Fibroblast of lung (primary cell): Measurements from ENCODE around the gene ESPNL. TPM values are rescaled to one million over a fixed set of nuclear protein-coding genes. Genes with fewer than 3 reads are reported as not detected.

Source experiments
- DNase-seq, 2 donors: peaks; one replicate each; pipeline versions ENCODE4 v3.0.0 to v3.0.0-alpha.2; 2010; ENCODE audit warnings: low read depth in 2 of 2
- H2AFZ ChIP-seq: 2 replicates; pipeline ENCODE4 v1.5.1; 2012; ENCODE audit warnings: low read length, control low read depth, inconsistent platforms
- H3K27ac ChIP-seq: 2 replicates; pipeline ENCODE4 v1.5.1; 2011; ENCODE audit warnings: low read length, control low read depth; ENCODE audit not compliant: insufficient read depth
- H3K27me3 ChIP-seq: 2 replicates; pipeline ENCODE4 v1.5.1; 2011; ENCODE audit warnings: mild to moderate bottlenecking, low read length; ENCODE audit not compliant: control insufficient read depth, insufficient read depth
- H3K36me3 ChIP-seq: 2 replicates; pipeline ENCODE4 v1.5.1; 2011; ENCODE audit warnings: low read length; ENCODE audit not compliant: control insufficient read depth, insufficient read depth
- H3K4me1 ChIP-seq: 2 replicates; pipeline ENCODE4 v1.5.1; 2011; ENCODE audit warnings: low read length; ENCODE audit not compliant: control insufficient read depth, insufficient read depth; ENCODE audit errors: extremely low read depth
- H3K4me2 ChIP-seq: 2 replicates; pipeline ENCODE4 v1.5.1; 2011; ENCODE audit warnings: low read length, control low read depth; ENCODE audit not compliant: insufficient read depth; ENCODE audit errors: extremely low read depth
- H3K4me3 ChIP-seq, 4 experiments: fragments of 200-600 bp in 1 of 4; sonication (generic) in 1 of 4; replicated peaks in 1 of 4; 2 replicates each; pipeline ENCODE4 v1.5.1; 2011 to 2016; ENCODE audit warnings: low read length in 4 of 4, low read depth in 3 of 4, mild to moderate bottlenecking in 3 of 4, control low read depth in 2 of 4, inconsistent platforms in 1 of 4, mixed read lengths in 1 of 4; ENCODE audit not compliant: insufficient read depth in 1 of 4; ENCODE audit errors: control extremely low read depth in 1 of 4
- H3K79me2 ChIP-seq: 2 replicates; pipeline ENCODE4 v1.5.1; 2012; ENCODE audit warnings: mild to moderate bottlenecking, low read length, inconsistent platforms; ENCODE audit not compliant: control insufficient read depth, insufficient read depth
- H3K9ac ChIP-seq: 2 replicates; pipeline ENCODE4 v1.5.1; 2011; ENCODE audit warnings: mild to moderate bottlenecking, low read length, control low read depth; ENCODE audit not compliant: insufficient read depth
- H3K9me3 ChIP-seq: 2 replicates; pipeline ENCODE4 v1.5.1; 2012; ENCODE audit warnings: low read depth, low read length; ENCODE audit not compliant: control insufficient read depth, insufficient read depth
- H4K20me1 ChIP-seq: 2 replicates; pipeline ENCODE4 v1.5.1; 2011; ENCODE audit warnings: low read length; ENCODE audit not compliant: control insufficient read depth, insufficient read depth; ENCODE audit errors: extremely low read depth
- EZH2 ChIP-seq: IDR thresholded peaks from 2 replicates; pipeline ENCODE4 v1.5.1; 2012; ENCODE audit warnings: low read length, control low read depth, mild to moderate bottlenecking; ENCODE audit errors: missing control alignments
- polyA plus RNA-seq, 2 donors: library from polyadenylated mRNA; depleted of rRNA in 1 of 2; stranded (reverse) in 1 of 2; unstranded in 1 of 2; fragments of >200 nt; gene quantifications; 2 replicates each; pipeline ENCODE4 v1.2.1, GENCODE V29; 2011 to 2012; ENCODE audit warnings: missing spikeins in 1 of 2
- total RNA-seq: library from RNA; depleted of rRNA; stranded (reverse); fragments of >200 nt; gene quantifications from 2 replicates; pipeline ENCODE4 v1.2.1, GENCODE V29; 2014
- TF ChIP-seq, protein P1 (sequence below), 2 donors: IDR thresholded peaks in 1 of 2; conservative IDR thresholded peaks in 1 of 2; 1 replicate in 1 of 2; 2 replicates in 1 of 2; pipeline ENCODE4 v1.5.1; 2011 to 2012; ENCODE audit warnings: low read length in 2 of 2, control low read depth in 1 of 2, inconsistent platforms in 1 of 2, low read depth in 1 of 2, mild to moderate bottlenecking in 1 of 2

The ESPNL gene
- total and polyA plus RNA-seq, 2 donors (not counting 1 experiment from before 2014, with no cell fraction given), result 0.79 to 2.8 TPM

DNA sequence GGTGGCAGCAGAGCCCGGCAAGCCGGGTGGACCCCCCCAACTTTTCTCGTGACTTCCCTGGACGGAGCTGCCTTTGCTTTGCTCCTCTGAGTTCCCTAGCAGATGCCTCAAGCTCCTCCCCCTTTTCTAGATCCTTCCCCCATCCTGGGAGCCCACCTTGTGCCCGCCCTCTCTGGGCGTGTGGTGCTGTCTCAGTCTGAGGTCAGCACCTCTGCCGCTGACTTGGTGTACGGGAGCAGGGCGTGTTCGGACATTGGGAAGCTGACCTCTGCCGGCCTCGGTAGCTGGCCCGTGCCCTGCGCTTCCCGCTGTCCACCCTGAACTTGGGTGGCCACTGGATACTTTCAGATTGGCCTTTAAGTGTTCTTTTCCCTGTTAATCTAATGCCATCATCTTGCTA lies 19.6 kb upstream of the ESPNL start:
- DNase-seq, result no peak
- Histone ChIP-seq H3K79me2 (no peaks in the 10 kb centered on the region), H3K9ac (no peak overlapping the region), H3K4me3 (no peak overlapping the region), H2AFZ (no peak overlapping the region), H4K20me1 (no peaks in the 10 kb centered on the region), H3K36me3 (peaks cover 2% of the 10 kb centered on the region), H3K27me3 (no peaks in the 10 kb centered on the region), H3K9me3 (no peaks in the 10 kb centered on the region), H3K4me1 (no peaks in the 10 kb centered on the region), H3K4me2 (no peak overlapping the region), H3K27ac (no peak overlapping the region)
- TF ChIP-seq, protein P1, sequence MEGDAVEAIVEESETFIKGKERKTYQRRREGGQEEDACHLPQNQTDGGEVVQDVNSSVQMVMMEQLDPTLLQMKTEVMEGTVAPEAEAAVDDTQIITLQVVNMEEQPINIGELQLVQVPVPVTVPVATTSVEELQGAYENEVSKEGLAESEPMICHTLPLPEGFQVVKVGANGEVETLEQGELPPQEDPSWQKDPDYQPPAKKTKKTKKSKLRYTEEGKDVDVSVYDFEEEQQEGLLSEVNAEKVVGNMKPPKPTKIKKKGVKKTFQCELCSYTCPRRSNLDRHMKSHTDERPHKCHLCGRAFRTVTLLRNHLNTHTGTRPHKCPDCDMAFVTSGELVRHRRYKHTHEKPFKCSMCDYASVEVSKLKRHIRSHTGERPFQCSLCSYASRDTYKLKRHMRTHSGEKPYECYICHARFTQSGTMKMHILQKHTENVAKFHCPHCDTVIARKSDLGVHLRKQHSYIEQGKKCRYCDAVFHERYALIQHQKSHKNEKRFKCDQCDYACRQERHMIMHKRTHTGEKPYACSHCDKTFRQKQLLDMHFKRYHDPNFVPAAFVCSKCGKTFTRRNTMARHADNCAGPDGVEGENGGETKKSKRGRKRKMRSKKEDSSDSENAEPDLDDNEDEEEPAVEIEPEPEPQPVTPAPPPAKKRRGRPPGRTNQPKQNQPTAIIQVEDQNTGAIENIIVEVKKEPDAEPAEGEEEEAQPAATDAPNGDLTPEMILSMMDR (conservative IDR thresholded peaks at IDR 0.05 in 1 of 2, IDR thresholded peaks at IDR 0.05 in 1 of 2; ENCODE audit: low read depth in 1 of 2, low read length in 2 of 2), result no peak
- no peak for TF ChIP-seq EZH2

DNA sequence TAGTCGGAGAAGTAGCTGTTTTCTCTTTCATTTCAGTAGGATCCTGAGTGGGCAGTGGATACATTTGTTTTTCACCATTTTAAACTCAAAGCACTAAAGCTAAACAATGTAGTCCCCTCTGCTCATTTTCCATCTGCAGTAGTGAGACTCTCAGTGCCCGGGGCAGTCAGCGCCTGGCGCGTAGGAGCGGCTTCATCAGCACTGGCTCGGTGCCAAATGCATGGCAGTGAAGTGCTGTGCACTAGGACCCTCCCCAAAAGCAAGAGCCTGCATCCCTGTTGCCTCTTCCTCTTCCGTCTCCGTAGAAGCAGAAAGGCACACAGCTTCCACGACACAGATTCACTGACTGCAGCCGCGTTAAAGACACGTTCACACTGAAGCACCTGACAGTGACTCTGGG lies 19.0 kb upstream of the ESPNL start:
- DNase-seq, result no peak
- Histone ChIP-seq H3K9ac (no peak overlapping the region), H3K9me3 (no peaks in the 10 kb centered on the region), H3K36me3 (peaks cover 2% of the 10 kb centered on the region), H3K4me1 (no peaks in the 10 kb centered on the region), H3K79me2 (no peaks in the 10 kb centered on the region), H3K27ac (no peak overlapping the region), H3K4me2 (no peak overlapping the region), H4K20me1 (no peaks in the 10 kb centered on the region), H3K4me3 (no peak overlapping the region), H3K27me3 (no peaks in the 10 kb centered on the region), H2AFZ (no peak overlapping the region)
- TF ChIP-seq, protein P1 (conservative IDR thresholded peaks at IDR 0.05 in 1 of 2, IDR thresholded peaks at IDR 0.05 in 1 of 2; ENCODE audit: low read depth in 1 of 2, low read length in 2 of 2), result no peak
- TF ChIP-seq EZH2, result no peak

DNA sequence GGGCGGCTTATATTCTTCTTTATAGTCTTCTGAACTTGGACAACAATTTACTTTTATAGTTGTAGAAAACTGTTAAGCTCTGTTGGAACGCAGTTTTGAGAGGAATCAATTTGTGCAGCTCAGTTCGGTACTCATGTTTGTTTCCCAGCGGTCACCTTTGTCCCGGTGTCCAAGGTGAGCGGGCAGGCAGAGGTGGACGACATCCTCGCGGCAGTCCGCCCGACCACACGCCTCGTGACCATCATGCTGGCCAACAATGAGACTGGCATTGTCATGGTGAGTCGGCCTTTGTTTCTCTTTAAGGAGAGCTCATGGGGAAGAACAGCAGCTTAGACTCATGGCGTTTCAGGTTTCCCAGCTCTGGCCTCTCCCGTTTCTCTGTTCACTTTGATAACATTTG lies 18.6 kb upstream of the ESPNL start:
- no peak overlapping the region for H3K4me3 ChIP-seq
- H3K27ac ChIP-seq, result no peak overlapping the region
- H3K4me2 ChIP-seq, result no peak overlapping the region
- H4K20me1 ChIP-seq, result no peaks in the 10 kb centered on the region
- no peak for DNase-seq
- TF ChIP-seq EZH2, result no peak
- TF ChIP-seq, protein P1 (conservative IDR thresholded peaks at IDR 0.05 in 1 of 2, IDR thresholded peaks at IDR 0.05 in 1 of 2; ENCODE audit: low read depth in 1 of 2, low read length in 2 of 2), result no peak
- H3K36me3 ChIP-seq, result peaks cover 2% of the 10 kb centered on the region
- no peaks in the 10 kb centered on the region for H3K9me3 ChIP-seq
- H2AFZ ChIP-seq, result no peak overlapping the region
- no peaks in the 10 kb centered on the region for H3K4me1 ChIP-seq
- no peak overlapping the region for H3K9ac ChIP-seq
- H3K27me3 ChIP-seq, result no peaks in the 10 kb centered on the region
- H3K79me2 ChIP-seq, result no peaks in the 10 kb centered on the region
